HUES48 (cell line): ENCODE measurements around the gene PMVK.

Experiments
- H3K27ac ChIP-seq: one replicate; pipeline ENCODE4 v1.7.0; 2013; ENCODE audit warnings: low read depth, low read length, inconsistent platforms
- H3K27me3 ChIP-seq: 2 replicates; pipeline ENCODE4 v1.6.1; 2013; ENCODE audit warnings: mild to moderate bottlenecking, low read length; ENCODE audit not compliant: control insufficient read depth, insufficient read depth
- H3K36me3 ChIP-seq: 2 replicates; pipeline ENCODE4 v1.6.1; 2013; ENCODE audit warnings: low read length; ENCODE audit not compliant: control insufficient read depth, insufficient read depth
- H3K4me1 ChIP-seq: 2 replicates; pipeline ENCODE4 v1.6.1; 2013; ENCODE audit warnings: mild to moderate bottlenecking, low read length; ENCODE audit not compliant: control insufficient read depth, insufficient read depth
- H3K4me3 ChIP-seq: 2 replicates; pipeline ENCODE4 v1.5.1; 2013; ENCODE audit warnings: mild to moderate bottlenecking, low read depth, low read length
- H3K9ac ChIP-seq: 2 replicates; pipeline ENCODE4 v1.6.1; 2013; ENCODE audit warnings: mild to moderate bottlenecking, low read depth, low read length, moderate library complexity
- H3K9me3 ChIP-seq: 2 replicates; pipeline ENCODE4 v1.6.1; 2013; ENCODE audit warnings: low read length; ENCODE audit not compliant: control insufficient read depth, insufficient read depth

The PMVK gene

GRCh38 chr1:154973344-154974101 is 37.0 kb upstream of the PMVK start:
- no peaks in the 10 kb centered on the region for H3K9me3 ChIP-seq
- no peaks in the 10 kb centered on the region for H3K27me3 ChIP-seq
- H3K4me3 ChIP-seq, result peak overlapping the region; percentile 94
- H3K9ac ChIP-seq, result peak overlapping the region; percentile 91
- peak overlapping the region; percentile 98 for H3K27ac ChIP-seq
- peaks cover 30% of the 10 kb centered on the region for H3K4me1 ChIP-seq
- peaks cover 17% of the 10 kb centered on the region for H3K36me3 ChIP-seq

- H3K27me3 ChIP-seq, result no peaks in the 10 kb centered on the region
- H3K36me3 ChIP-seq, result peaks cover 17% of the 10 kb centered on the region
- no peaks in the 10 kb centered on the region for H3K9me3 ChIP-seq
- peaks cover 30% of the 10 kb centered on the region for H3K4me1 ChIP-seq
- H3K27ac ChIP-seq, result peak overlapping the region; percentile 98
- H3K4me3 ChIP-seq, result peak overlapping the region; percentile 94
- H3K9ac ChIP-seq, result peak overlapping the region; percentile 91
Measured at GRCh38 chr1:154972517-154973343, 36.2 kb upstream of the PMVK start.

GRCh38 chr1:154972213-154972516 is 35.6 kb upstream of the PMVK start:
- Histone ChIP-seq H3K27ac (peak overlapping the region; percentile 98), H3K9ac (peak overlapping the region; percentile 65), H3K9me3 (no peaks in the 10 kb centered on the region)

GRCh38 chr1:154971341-154971998 is 35.0 kb upstream of the PMVK start:
- H3K27me3 ChIP-seq, result no peaks in the 10 kb centered on the region
- H3K27ac ChIP-seq, result peak overlapping the region; percentile 98
- H3K4me1 ChIP-seq, result peaks cover 26% of the 10 kb centered on the region
- peak overlapping the region; percentile 7; the same call in 1 of the 2 replicates for H3K9ac ChIP-seq
- H3K36me3 ChIP-seq, result peaks cover 23% of the 10 kb centered on the region
- peak overlapping the region; percentile 74 for H3K4me3 ChIP-seq
- H3K9me3 ChIP-seq, result no peaks in the 10 kb centered on the region

More at GRCh38 chr1:154972213-154972516, 35.6 kb upstream of the PMVK start:
- Histone ChIP-seq H3K4me3 (peak overlapping the region; percentile 74), H3K4me1 (peaks cover 30% of the 10 kb centered on the region), H3K36me3 (peaks cover 19% of the 10 kb centered on the region), H3K27me3 (no peaks in the 10 kb centered on the region)

- H3K4me3 ChIP-seq, result peak within 1 kb of the TSS; percentile 74
- peak within 1 kb of the TSS; percentile 98 for H3K27ac ChIP-seq
- peak within 1 kb of the TSS; percentile 54 for H3K9ac ChIP-seq
- H3K27me3 ChIP-seq, result no peaks in the 10 kb centered on the region
- peaks cover 22% of the 10 kb centered on the region for H3K4me1 ChIP-seq
- H3K9me3 ChIP-seq, result no peaks in the 10 kb centered on the region
- peaks cover 29% of the 10 kb centered on the region for H3K36me3 ChIP-seq
Measured at GRCh38 chr1:154970631-154971340, 34.3 kb upstream of the PMVK start, which contains the start of gene SHC1. TSS of gene SHC1 (minus strand) at chr1:154970747. CDS start at chr1:154970526, 221 bp downstream.

- no peaks in the 10 kb centered on the region for H3K27me3 ChIP-seq
- H3K9me3 ChIP-seq, result no peaks in the 10 kb centered on the region
- H3K4me1 ChIP-seq, result peaks cover 22% of the 10 kb centered on the region
- H3K4me3 ChIP-seq, result peak overlapping the region; percentile 74
- peak overlapping the region; percentile 54 for H3K9ac ChIP-seq
- peak overlapping the region; percentile 98 for H3K27ac ChIP-seq
- H3K36me3 ChIP-seq, result peaks cover 36% of the 10 kb centered on the region
Measured at GRCh38 chr1:154969860-154970452, 33.4 kb upstream of the PMVK start.

- Histone ChIP-seq H3K4me1 (peaks cover 22% of the 10 kb centered on the region), H3K27me3 (no peaks in the 10 kb centered on the region), H3K9ac (peak overlapping the region; percentile 23; the same call in 1 of the 2 replicates), H3K27ac (peak overlapping the region; percentile 28), H3K9me3 (no peaks in the 10 kb centered on the region), H3K4me3 (peak overlapping the region; percentile 74), H3K36me3 (peaks cover 43% of the 10 kb centered on the region)
Measured at GRCh38 chr1:154969246-154969645, 32.7 kb upstream of the PMVK start.

- Histone ChIP-seq H3K27me3 (no peaks in the 10 kb centered on the region), H3K9ac (0 out of 2 replicates have a peak overlapping the region, but pooled peaks have one; percentile 23), H3K4me3 (peak overlapping the region; percentile 74), H3K9me3 (no peaks in the 10 kb centered on the region), H3K27ac (no peak overlapping the region), H3K4me1 (peaks cover 23% of the 10 kb centered on the region), H3K36me3 (peaks cover 48% of the 10 kb centered on the region)
Measured at GRCh38 chr1:154968731-154969130, 32.2 kb upstream of the PMVK start.

GRCh38 chr1:154967331-154967950 is 30.9 kb upstream of the PMVK start:
- Histone ChIP-seq H3K4me1 (peaks cover 22% of the 10 kb centered on the region), H3K36me3 (peaks cover 60% of the 10 kb centered on the region), H3K9me3 (no peaks in the 10 kb centered on the region), H3K27me3 (no peaks in the 10 kb centered on the region), H3K9ac (no peak overlapping the region), H3K27ac (no peak overlapping the region), H3K4me3 (no peak overlapping the region)

- H3K4me1 ChIP-seq, result peaks cover 11% of the 10 kb centered on the region
- peaks cover 60% of the 10 kb centered on the region for H3K36me3 ChIP-seq
- H3K9me3 ChIP-seq, result no peaks in the 10 kb centered on the region
- no peak overlapping the region for H3K9ac ChIP-seq
- H3K4me3 ChIP-seq, result no peak overlapping the region
- no peaks in the 10 kb centered on the region for H3K27me3 ChIP-seq
- no peak overlapping the region for H3K27ac ChIP-seq
Measured at GRCh38 chr1:154966111-154966510, 29.6 kb upstream of the PMVK start.
